ENCODE measurements around the gene SERPINH1. TPM values are rescaled to one million over a fixed set of nuclear protein-coding genes. Genes with fewer than 3 reads are reported as not detected.

SERPINH1 gene
- 10 to 100 TPM; 15.2 to 17.4 TPM for total RNA-seq

- intact Hi-C loops (cut with micrococcal nuclease): loop anchor here (1.0 to 2.0 kb wide), 2 partner anchors 15 to 36 kb away; no protein-coding TSS in a partner anchor
- H3K27me3 Mint-ChIP-seq: no peaks in the 10 kb centered on the region
Observed at GRCh38 chr11:75562048-75562835, at the start of gene SERPINH1. SERPINH1 (plus strand) TSS chr11:75562253; CDS start chr11:75566350, 4,097 bp downstream.

GRCh38 chr11:75513250-75513649 lies 48.8 kb upstream of the SERPINH1 start:
- no peak for DNase-seq
- Mint-ChIP-seq H3K36me3 (no peaks in the 10 kb centered on the region), H3K4me1 (ENCODE audit: low read depth) (peaks cover 53% of the 10 kb centered on the region), H3K4me3 (no peak overlapping the region), H3K27me3 (no peaks in the 10 kb centered on the region), H3K9me3 (no peaks in the 10 kb centered on the region), H3K27ac (no peak overlapping the region)
- ChIA-PET CTCF (no interaction called here), POLR2A (interaction anchor here (0.7 kb wide), 1 partner anchor 10 kb away, joined by 3 read pairs; no protein-coding TSS in a partner anchor)
- intact Hi-C loops (cut with micrococcal nuclease): no loop called here

More at GRCh38 chr11:75562048-75562835, at the start of gene SERPINH1:
- Mint-ChIP-seq H3K27ac (peak within 1 kb of the TSS; percentile 99), H3K4me3 (peak within 1 kb of the TSS; percentile 99), H3K36me3 (no peaks in the 10 kb centered on the region), H3K4me1 (ENCODE audit: low read depth) (peaks cover 32% of the 10 kb centered on the region), H3K9me3 (no peaks in the 10 kb centered on the region)
- DNase-seq: peak; percentile 89
- POLR2A ChIA-PET: interaction anchor here (0.8 to 1.7 kb wide), 6 partner anchors 8 to 253 kb away, joined by 3 to 7 read pairs (median 4); no protein-coding TSS in a partner anchor
- CTCF ChIA-PET: interaction anchor here (0.6 to 1.7 kb wide), 8 partner anchors 8 to 539 kb away, joined by 3 to 5 read pairs (median 4); no protein-coding TSS in a partner anchor

- H3K9me3 Mint-ChIP-seq: no peaks in the 10 kb centered on the region
- intact Hi-C loops (cut with micrococcal nuclease): no loop called here
- CTCF ChIA-PET: no interaction called here
- no peaks in the 10 kb centered on the region for H3K36me3 Mint-ChIP-seq
- POLR2A ChIA-PET: interaction anchor here (0.9 kb wide), 1 partner anchor 20 kb away, joined by 3 read pairs; no protein-coding TSS in a partner anchor
- peaks cover 51% of the 10 kb centered on the region for H3K4me1 Mint-ChIP-seq (ENCODE audit: low read depth)
- H3K27me3 Mint-ChIP-seq: no peaks in the 10 kb centered on the region
- no peak overlapping the region for H3K27ac Mint-ChIP-seq
- no peak for DNase-seq
- no peak overlapping the region for H3K4me3 Mint-ChIP-seq
Observed at GRCh38 chr11:75514596-75514995, 47.5 kb upstream of the SERPINH1 start.

- Mint-ChIP-seq H3K36me3 (no peaks in the 10 kb centered on the region), H3K9me3 (no peaks in the 10 kb centered on the region), H3K27me3 (no peaks in the 10 kb centered on the region), H3K4me1 (ENCODE audit: low read depth) (peaks cover 44% of the 10 kb centered on the region), H3K27ac (no peak overlapping the region), H3K4me3 (no peak overlapping the region)
- DNase-seq: no peak
- intact Hi-C loops (cut with micrococcal nuclease): no loop called here
- POLR2A ChIA-PET: no interaction called here
- CTCF ChIA-PET: interaction anchor here (0.6 to 1.2 kb wide), 2 partner anchors 15 to 127 kb away, joined by 3 to 4 read pairs; no protein-coding TSS in a partner anchor
Observed at GRCh38 chr11:75516140-75516539, 45.9 kb upstream of the SERPINH1 start.

- Mint-ChIP-seq H3K27ac (no peak overlapping the region), H3K4me1 (ENCODE audit: low read depth) (peaks cover 45% of the 10 kb centered on the region), H3K36me3 (no peaks in the 10 kb centered on the region), H3K9me3 (no peaks in the 10 kb centered on the region), H3K4me3 (no peak overlapping the region), H3K27me3 (no peaks in the 10 kb centered on the region)
- no peak for DNase-seq
- intact Hi-C loops (cut with micrococcal nuclease): no loop called here
- ChIA-PET POLR2A (no interaction called here), CTCF (interaction anchor here (0.9 to 1.4 kb wide), 4 partner anchors 9 to 109 kb away, joined by 3 to 5 read pairs (median 4); partner anchors contain the start of gene GDPD5)
Observed at GRCh38 chr11:75516886-75517285, 45.2 kb upstream of the SERPINH1 start.

GRCh38 chr11:75518204-75518549 lies 43.9 kb upstream of the SERPINH1 start:
- Mint-ChIP-seq H3K27me3 (no peaks in the 10 kb centered on the region), H3K9me3 (no peaks in the 10 kb centered on the region), H3K36me3 (no peaks in the 10 kb centered on the region), H3K4me1 (ENCODE audit: low read depth) (peaks cover 46% of the 10 kb centered on the region), H3K4me3 (no peak overlapping the region), H3K27ac (no peak overlapping the region)
- DNase-seq: no peak
- ChIA-PET POLR2A (no interaction called here), CTCF (interaction anchor here (0.8 to 1.4 kb wide), 2 partner anchors 73 kb away, joined by 4 read pairs; no protein-coding TSS in a partner anchor)
- intact Hi-C loops (cut with micrococcal nuclease): no loop called here

- H3K27me3 Mint-ChIP-seq: no peaks in the 10 kb centered on the region
- peaks cover 54% of the 10 kb centered on the region for H3K4me1 Mint-ChIP-seq (ENCODE audit: low read depth)
- no peaks in the 10 kb centered on the region for H3K36me3 Mint-ChIP-seq
- peak overlapping the region; percentile 23 for H3K27ac Mint-ChIP-seq
- DNase-seq: no peak
- H3K9me3 Mint-ChIP-seq: no peaks in the 10 kb centered on the region
- POLR2A ChIA-PET: no interaction called here
- intact Hi-C loops (cut with micrococcal nuclease): no loop called here
- CTCF ChIA-PET: interaction anchor here (0.8 to 1.4 kb wide), 2 partner anchors 68 to 74 kb away, joined by 4 read pairs; no protein-coding TSS in a partner anchor
- H3K4me3 Mint-ChIP-seq: no peak overlapping the region
Observed at GRCh38 chr11:75518771-75519653, 43.0 kb upstream of the SERPINH1 start.

GRCh38 chr11:75520688-75521087 lies 41.4 kb upstream of the SERPINH1 start:
- no peaks in the 10 kb centered on the region for H3K36me3 Mint-ChIP-seq
- no peak overlapping the region for H3K27ac Mint-ChIP-seq
- intact Hi-C loops (cut with micrococcal nuclease): no loop called here
- CTCF ChIA-PET: interaction anchor here (1.8 to 3.9 kb wide), 3 partner anchors 11 to 75 kb away, joined by 4 to 17 read pairs (median 12); no protein-coding TSS in a partner anchor
- POLR2A ChIA-PET: no interaction called here
- H3K4me1 Mint-ChIP-seq (ENCODE audit: low read depth): peaks cover 51% of the 10 kb centered on the region
- no peaks in the 10 kb centered on the region for H3K27me3 Mint-ChIP-seq
- no peak overlapping the region for H3K4me3 Mint-ChIP-seq
- no peaks in the 10 kb centered on the region for H3K9me3 Mint-ChIP-seq
- DNase-seq: no peak

GRCh38 chr11:75522286-75523044 lies 39.6 kb upstream of the SERPINH1 start:
- no peak for DNase-seq
- H3K27ac Mint-ChIP-seq: no peak overlapping the region
- peaks cover 45% of the 10 kb centered on the region for H3K4me1 Mint-ChIP-seq (ENCODE audit: low read depth)
- no peak overlapping the region for H3K4me3 Mint-ChIP-seq
- ChIA-PET CTCF (interaction anchor here (1.0 to 3.9 kb wide), 5 partner anchors 9 to 77 kb away, joined by 3 to 26 read pairs (median 12); no protein-coding TSS in a partner anchor), POLR2A (interaction anchor here (0.9 kb wide), 1 partner anchor 10 kb away, joined by 3 read pairs; no protein-coding TSS in a partner anchor)
- intact Hi-C loops (cut with micrococcal nuclease): loop anchor here (2.0 kb wide), 1 partner anchor 14 kb away; no protein-coding TSS in a partner anchor
- no peaks in the 10 kb centered on the region for H3K27me3 Mint-ChIP-seq
- no peaks in the 10 kb centered on the region for H3K36me3 Mint-ChIP-seq
- no peaks in the 10 kb centered on the region for H3K9me3 Mint-ChIP-seq

GRCh38 chr11:75523189-75523588 lies 38.9 kb upstream of the SERPINH1 start:
- no peaks in the 10 kb centered on the region for H3K27me3 Mint-ChIP-seq
- no peaks in the 10 kb centered on the region for H3K36me3 Mint-ChIP-seq
- intact Hi-C loops (cut with micrococcal nuclease): loop anchor here (2.0 kb wide), 1 partner anchor 14 kb away; no protein-coding TSS in a partner anchor
- CTCF ChIA-PET: interaction anchor here (1.0 to 3.9 kb wide), 4 partner anchors 8 to 78 kb away, joined by 3 to 26 read pairs (median 10); no protein-coding TSS in a partner anchor
- no peaks in the 10 kb centered on the region for H3K9me3 Mint-ChIP-seq
- POLR2A ChIA-PET: interaction anchor here (0.9 kb wide), 1 partner anchor 10 kb away, joined by 3 read pairs; no protein-coding TSS in a partner anchor
- peaks cover 42% of the 10 kb centered on the region for H3K4me1 Mint-ChIP-seq (ENCODE audit: low read depth)
- H3K4me3 Mint-ChIP-seq: peak overlapping the region; percentile 9
- peak overlapping the region; percentile 20 for H3K27ac Mint-ChIP-seq
- no peak for DNase-seq

Measured in activated CD4-positive, alpha-beta memory T cell treated with anti-CD3 and anti-CD28 coated beads for 36 hours (primary cell).